ENCODE measurements around the gene REV1. TPM values are rescaled to one million over a fixed set of nuclear protein-coding genes. Genes with fewer than 3 reads are reported as not detected.

Gene REV1
- total and polyA plus RNA-seq, 2 of the 13 experiments (the other 11 are each of a cell fraction or from before 2014, with no cell fraction given) = 49.1 to 71.8 TPM

GRCh38 chr2:99481941-99482340 is 7.9 kb downstream of the REV1 start:
- H4K20me1 ChIP-seq (ENCODE audit: insufficient read depth, low read length) = peaks cover 70% of the 10 kb centered on the region
- H3K36me3 ChIP-seq (replicated peaks in 1 of 2; ENCODE audit: control insufficient read depth in 1 of 2, insufficient read depth in 2 of 2, low read length in 2 of 2) = no peaks in the 10 kb centered on the region; a peak in 2 of 5 replicates
- WGBS (ENCODE audit: low lambda C conversion rate) = 63% methylated on average over 1 of the region's 1 CpG
- no peak overlapping the region for H3K4me3 ChIP-seq (replicated peaks in 1 of 3; ENCODE audit: insufficient read depth in 1 of 3, low read depth in 2 of 3, low read length in 3 of 3)
- no peaks in the 10 kb centered on the region for H3K9me3 ChIP-seq (ENCODE audit: low read length)
- DNase-seq (ENCODE audit: low spot score) = peak; percentile 46
- FAIRE-seq = no peak
- ChIA-PET CTCF (ENCODE audit: low intra/inter-chr PET ratio, low total read pairs) (no interaction called here), POLR2A (no interaction called here)
- H3K9ac ChIP-seq (ENCODE audit: insufficient read depth, low read depth, low read length) = no peak overlapping the region
- no peak overlapping the region for H2AFZ ChIP-seq (ENCODE audit: low read length)
- peaks cover 99% of the 10 kb centered on the region for H3K79me2 ChIP-seq (ENCODE audit: insufficient read depth, low read length)
- H3K4me2 ChIP-seq (ENCODE audit: low read depth, low read length) = no peak overlapping the region
- H3K27ac ChIP-seq (ENCODE audit: extremely low read length, insufficient read depth, low read length) = no peak overlapping the region
- intact Hi-C loops (cut with micrococcal nuclease; ENCODE audit: unreplicated experiment) = no loop called here
- H3K27me3 ChIP-seq (ENCODE audit: control insufficient read depth in 1 of 2, insufficient read depth in 2 of 2, low read length in 2 of 2) = no peaks in the 10 kb centered on the region
- in situ Hi-C loops (cut with HindIII; ENCODE audit: extremely low pct_ligation_motif_present, low pct_unique_long_range_greater_than_20kb) = no loop called here
- peak; percentile 59 for ATAC-seq
- peaks cover 68% of the 10 kb centered on the region for H3K4me1 ChIP-seq (ENCODE audit: insufficient read depth, low read length)
- no TSS peak for BruUV-seq (replicated peaks)
- TF ChIP-seq AHDC1 (CRISPR knock-in tag; IDR thresholded peaks at IDR 0.05; ENCODE audit: borderline replicate concordance) (0 out of 2 replicates have a peak, but pooled peaks have one; percentile 17), ZNF770 (CRISPR knock-in tag; IDR thresholded peaks at IDR 0.05) (peak; percentile 72; the same call in 1 of the 2 replicates), PRDM4 (CRISPR knock-in tag; IDR thresholded peaks at IDR 0.05; ENCODE audit: borderline replicate concordance) (no peak), NFKB2 (CRISPR knock-in tag; IDR thresholded peaks at IDR 0.05; ENCODE audit: borderline replicate concordance) (no peak), ZNF781 (CRISPR knock-in tag; IDR thresholded peaks at IDR 0.05; ENCODE audit: borderline replicate concordance, not compliant biosample characterization) (no peak), TFE3 (CRISPR knock-in tag; IDR thresholded peaks at IDR 0.05) (no peak), RFXAP (CRISPR knock-in tag; IDR thresholded peaks at IDR 0.05; ENCODE audit: borderline replicate concordance) (no peak), ZNF207 (IDR thresholded peaks at IDR 0.05; ENCODE audit: borderline replicate concordance) (no peak)
